ENCODE results near the gene CDYL. TPM values are rescaled to one million over a fixed set of nuclear protein-coding genes. Genes with fewer than 3 reads are reported as not detected.

The CDYL gene
- total and polyA plus RNA-seq, 9 donors: 9.9 to 71.3 (median 45.1) TPM

DNA sequence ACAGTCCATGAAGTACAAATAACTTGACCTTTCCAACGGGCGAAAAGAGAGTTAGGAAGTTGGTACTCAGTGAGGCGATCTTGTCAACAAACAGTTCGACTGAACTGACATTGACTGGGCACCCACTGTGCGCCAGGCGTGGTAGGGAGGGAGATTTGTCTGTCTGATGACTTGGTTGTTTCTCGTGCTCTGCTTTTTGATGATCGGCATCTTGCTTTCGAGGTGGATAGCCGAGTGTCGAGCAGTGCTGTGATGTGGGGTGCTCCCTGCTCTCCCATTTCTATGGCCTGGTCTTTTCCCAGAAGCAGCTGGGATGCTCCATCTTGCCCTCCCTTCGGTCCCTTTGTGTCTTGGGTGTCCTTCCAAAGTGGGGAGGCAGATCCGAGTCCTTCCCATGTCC, 197.2 kb downstream of the CDYL start:
- Histone ChIP-seq H3K4me1 (ENCODE audit: insufficient read depth) (peaks cover 2% of the 10 kb centered on the region), H3K36me3 (no peaks in the 10 kb centered on the region), H3K4me3 (no peak overlapping the region), H3K9me3 (no peaks in the 10 kb centered on the region), H3K27me3 (no peaks in the 10 kb centered on the region), H3K27ac (peak overlapping the region in 1 of 2 donors; percentile 50)
- WGBS, 3 donors: 87 to 88% (median 88%) methylated on average over 13 of the region's 13 CpGs
- DNase-seq: no peak
- intact Hi-C loops (cut with DNase I): no loop called here
- TF ChIP-seq EP300 (IDR thresholded peaks at IDR 0.05) (no peak), POLR2A (IDR thresholded peaks at IDR 0.05) (no peak), CTCF (IDR thresholded peaks at IDR 0.05) (no peak)

GRCh38 chr6:4973982-4974745, 198.0 kb downstream of the CDYL start:
- TF ChIP-seq EP300 (IDR thresholded peaks at IDR 0.05) (no peak), CTCF (IDR thresholded peaks at IDR 0.05) (no peak), POLR2A (IDR thresholded peaks at IDR 0.05) (no peak)
- peak; percentile 49 to 57 (median 53) for DNase-seq
- intact Hi-C loops (cut with DNase I): no loop called here
- no peaks in the 10 kb centered on the region for H3K36me3 ChIP-seq
- H3K4me3 ChIP-seq: no peak overlapping the region
- no peaks in the 10 kb centered on the region for H3K27me3 ChIP-seq
- no peaks in the 10 kb centered on the region for H3K9me3 ChIP-seq
- WGBS, 3 donors: 13 to 17% (median 13%) methylated on average over 14 of the region's 14 CpGs
- peak overlapping the region in 1 of 2 donors; percentile 50 for H3K27ac ChIP-seq
- peaks cover 2% of the 10 kb centered on the region for H3K4me1 ChIP-seq (ENCODE audit: insufficient read depth)

DNA sequence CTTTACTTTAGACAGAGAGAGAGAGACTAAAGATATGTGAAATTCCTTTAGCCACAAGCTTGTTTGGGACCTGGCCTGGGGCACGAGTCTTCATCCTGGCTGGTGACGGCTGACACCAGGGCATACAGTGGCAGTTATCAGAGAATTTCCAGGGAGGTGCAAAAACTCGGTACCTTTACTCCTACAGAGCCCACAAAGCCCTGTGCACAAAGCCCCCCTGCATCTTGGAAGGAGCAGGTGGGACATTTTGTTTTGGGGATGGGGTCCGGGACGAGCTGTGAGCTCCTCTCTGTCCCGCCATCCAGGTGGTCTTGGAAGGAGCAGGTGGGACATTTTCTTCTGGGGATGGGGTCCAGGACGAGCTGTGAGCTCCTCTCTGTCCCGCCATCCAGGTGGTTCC, 198.8 kb downstream of the CDYL start:
- intact Hi-C loops (cut with DNase I): no loop called here
- WGBS, 3 donors: 81 to 86% (median 86%) methylated on average over 8 of the region's 8 CpGs
- Histone ChIP-seq H3K4me1 (ENCODE audit: insufficient read depth) (peaks cover 2% of the 10 kb centered on the region), H3K9me3 (no peaks in the 10 kb centered on the region), H3K4me3 (no peak overlapping the region), H3K27ac (peak overlapping the region in 1 of 2 donors; percentile 50), H3K36me3 (no peaks in the 10 kb centered on the region), H3K27me3 (no peaks in the 10 kb centered on the region)
- no peak for DNase-seq
- TF ChIP-seq CTCF (IDR thresholded peaks at IDR 0.05) (no peak), POLR2A (IDR thresholded peaks at IDR 0.05) (no peak), EP300 (IDR thresholded peaks at IDR 0.05) (no peak)

DNA sequence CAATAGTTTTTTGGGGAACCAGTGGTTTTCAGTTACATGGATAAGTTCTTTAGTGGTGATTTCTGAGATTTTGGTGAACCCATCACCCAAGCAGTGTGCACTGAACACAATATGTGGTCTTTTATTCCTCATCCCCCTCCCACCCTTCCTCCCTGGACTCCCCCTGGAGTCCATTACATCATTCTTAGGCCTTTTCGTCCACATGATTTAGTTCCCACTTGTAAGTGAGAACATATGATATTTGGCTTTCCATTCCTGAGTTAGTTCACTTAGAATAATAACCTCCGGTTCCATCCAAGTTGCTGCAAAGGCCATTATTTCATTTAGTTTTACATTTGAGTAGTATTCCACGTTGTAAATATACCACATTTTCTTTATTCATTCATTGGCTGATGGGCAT, 199.3 kb downstream of the CDYL start:
- DNase-seq: no peak
- no peaks in the 10 kb centered on the region for H3K36me3 ChIP-seq
- no peak overlapping the region for H3K4me3 ChIP-seq
- TF ChIP-seq CTCF (IDR thresholded peaks at IDR 0.05): no peak
- no peak for TF ChIP-seq EP300 (IDR thresholded peaks at IDR 0.05)
- no peak for TF ChIP-seq POLR2A (IDR thresholded peaks at IDR 0.05)
- intact Hi-C loops (cut with DNase I): no loop called here
- H3K27me3 ChIP-seq: no peaks in the 10 kb centered on the region
- 81 to 84% (median 82%) methylated on average over 3 of the region's 3 CpGs for WGBS, 3 donors
- H3K27ac ChIP-seq: no peak overlapping the region
- H3K4me1 ChIP-seq (ENCODE audit: insufficient read depth): peaks cover 2% of the 10 kb centered on the region
- H3K9me3 ChIP-seq: no peaks in the 10 kb centered on the region

All from ovary (tissue), 9 donors.